Endothelial cell of umbilical vein (primary cell): ENCODE results near the gene CARD11. TPM values are rescaled to one million over a fixed set of nuclear protein-coding genes. Genes with fewer than 3 reads are reported as not detected.

Experiments used
- BruUV-seq: library from RNA; stranded (reverse); fragments of 400-500 nt; replicated peaks from 2 replicates; lab custom pipeline; 2021; lab: Mats Ljungman, UMichigan
- CTCF ChIA-PET: fragments of 300-600, 350-600 bp; sonication (Branson Sonifier 250); formaldehyde crosslinking; loops from one replicate; lab custom pipeline; 2021; ENCODE audit warnings: antibody characterized with exemption, inconsistent platforms; lab: Charles Lee
- POLR2A ChIA-PET: fragments of 300-600, 350-600 bp; sonication (Branson Sonifier 250); formaldehyde crosslinking; loops from one replicate; lab custom pipeline; 2021; ENCODE audit warnings: antibody characterized with exemption, inconsistent platforms; lab: Charles Lee
- DNase-seq: peaks from one replicate; pipeline ENCODE4 v3.0.0-alpha.2; 2011; ENCODE audit warnings: low read depth, low spot score
- FAIRE-seq: peaks from 2 replicates; lab custom pipeline; 2011; peaks lifted over from hg19 to GRCh38; lab: Jason Lieb, UNC
- H2AFZ ChIP-seq: 2 replicates; pipeline ENCODE4 v1.6.0; 2012; ENCODE audit warnings: low read depth, low read length, control low read depth, inconsistent platforms
- H3K27ac ChIP-seq: 2 replicates; pipeline ENCODE4 v1.5.1; 2011; ENCODE audit warnings: low read depth, mild to moderate bottlenecking, control low read depth, low read length, moderate library complexity; ENCODE audit not compliant: insufficient read depth
- H3K27me3 ChIP-seq, 2 experiments: 2 replicates each; pipeline versions ENCODE4 v1.6.0 to v1.6.1; 2011; ENCODE audit warnings: low read length in 2 of 2, mixed read lengths in 1 of 2; ENCODE audit not compliant: control insufficient read depth in 2 of 2, insufficient read depth in 2 of 2
- H3K36me3 ChIP-seq, 2 experiments: 2 replicates in 1 of 2; 3 replicates in 1 of 2; pipeline ENCODE4 v1.5.1; 2011; ENCODE audit warnings: low read length in 2 of 2, mild to moderate bottlenecking in 1 of 2, moderate library complexity in 1 of 2; ENCODE audit not compliant: control insufficient read depth in 2 of 2, insufficient read depth in 2 of 2; ENCODE audit errors: extremely low read depth in 1 of 2
- H3K4me1 ChIP-seq: 3 replicates; pipeline ENCODE4 v1.5.1; 2011; ENCODE audit warnings: mild to moderate bottlenecking, low read length; ENCODE audit not compliant: control insufficient read depth, insufficient read depth; ENCODE audit errors: extremely low read depth
- H3K4me2 ChIP-seq: 2 replicates; pipeline ENCODE4 v1.6.1; 2011; ENCODE audit warnings: low read length, control low read depth, mixed read lengths; ENCODE audit not compliant: insufficient read depth
- H3K4me3 ChIP-seq, 3 experiments: fragments of 200-600 bp in 1 of 3; sonication (generic), shearing (Covaris generic) in 1 of 3; replicated peaks in 1 of 3; 2 replicates each; pipeline ENCODE4 v1.5.1; 2011 to 2016; ENCODE audit warnings: control low read depth in 3 of 3, low read length in 3 of 3, mild to moderate bottlenecking in 2 of 3, inconsistent platforms in 1 of 3, low read depth in 1 of 3, moderate library complexity in 1 of 3; ENCODE audit not compliant: insufficient read depth in 1 of 3
- H3K79me2 ChIP-seq: 2 replicates; pipeline ENCODE4 v1.6.0; 2012; ENCODE audit warnings: low read length, inconsistent platforms; ENCODE audit not compliant: control insufficient read depth, insufficient read depth
- H3K9ac ChIP-seq: replicated peaks from 2 replicates; pipeline ENCODE3; 2011; ENCODE audit warnings: low read length, control low read depth; ENCODE audit not compliant: insufficient read depth; ENCODE audit errors: extremely low read depth
- H3K9me1 ChIP-seq: replicated peaks from 3 replicates; pipeline ENCODE4 v1.6.0; 2011; ENCODE audit warnings: mild to moderate bottlenecking, low read length; ENCODE audit not compliant: control insufficient read depth, insufficient read depth; ENCODE audit errors: extremely low read depth
- H3K9me3 ChIP-seq: replicated peaks from 2 replicates; pipeline ENCODE4 v1.5.1; 2012; ENCODE audit warnings: low read length, inconsistent platforms; ENCODE audit not compliant: control insufficient read depth, insufficient read depth
- H4K20me1 ChIP-seq: replicated peaks from 2 replicates; pipeline ENCODE3; 2011; ENCODE audit warnings: mild to moderate bottlenecking, low read length; ENCODE audit not compliant: control insufficient read depth, insufficient read depth; ENCODE audit errors: extremely low read depth
- CTCF ChIP-seq, 2 donors: IDR thresholded peaks; 1 replicate in 1 of 2; 2 replicates in 1 of 2; pipeline ENCODE4 v1.5.1; 2011; ENCODE audit warnings: low read length in 2 of 2, mild to moderate bottlenecking in 2 of 2, moderate library complexity in 2 of 2, control low read depth in 1 of 2, inconsistent platforms in 1 of 2, low read depth in 1 of 2; ENCODE audit not compliant: insufficient read depth in 1 of 2; ENCODE audit errors: extremely low read depth in 1 of 2
- EZH2 ChIP-seq: IDR thresholded peaks from 2 replicates; pipeline ENCODE4 v1.6.1; 2012; ENCODE audit warnings: borderline replicate concordance, low read depth, mild to moderate bottlenecking, moderate library complexity, low read length, inconsistent platforms; ENCODE audit not compliant: severe bottlenecking
- FOS ChIP-seq: IDR thresholded peaks from 2 replicates; pipeline ENCODE4 v1.6.1; 2011; ENCODE audit warnings: mild to moderate bottlenecking, low read length, moderate library complexity, borderline replicate concordance; ENCODE audit not compliant: insufficient read depth
- GATA2 ChIP-seq: IDR thresholded peaks from 2 replicates; pipeline ENCODE4 v1.7.0; 2011; ENCODE audit warnings: low read depth, mild to moderate bottlenecking, moderate library complexity, mixed read lengths, low read length; ENCODE audit not compliant: insufficient read length, insufficient read depth
- JUN ChIP-seq: IDR thresholded peaks from 2 replicates; pipeline ENCODE4 v1.6.1; 2011; ENCODE audit warnings: borderline replicate concordance, low read depth; ENCODE audit not compliant: insufficient read length, insufficient read depth
- MAX ChIP-seq: IDR thresholded peaks from 2 replicates; pipeline ENCODE4 v1.6.1; 2011; ENCODE audit not compliant: insufficient read depth, insufficient read length
- MYC ChIP-seq: IDR thresholded peaks from one replicate; pipeline ENCODE4 v1.6.1; 2011; ENCODE audit warnings: mild to moderate bottlenecking, low read depth, low read length
- POLR2A ChIP-seq: IDR thresholded peaks from 2 replicates; pipeline ENCODE4 v1.6.1; 2012; ENCODE audit warnings: low read depth, mild to moderate bottlenecking, control low read depth, low read length
- POLR2AphosphoS5 ChIP-seq: IDR thresholded peaks from 2 replicates; pipeline ENCODE4 v1.6.1; 2012; ENCODE audit warnings: low read depth, mild to moderate bottlenecking, control low read depth, low read length, moderate library complexity; ENCODE audit not compliant: insufficient read depth
- dilution Hi-C: fragments of 300-500 bp; cut with MboI; formaldehyde crosslinking; loops from one replicate; pipeline ENCODE4 v1.15.0; 2019; ENCODE audit warnings: low sequenced_read_pairs; ENCODE audit not compliant: extremely low pct_ligation_motif_present
- intact Hi-C: fragments of 100-400 bp; cut with micrococcal nuclease; formaldehyde crosslinking; loops from one replicate; pipeline ENCODE4 v1.10.0; 2022
- polyA plus RNA-seq, 4 experiments: library from polyadenylated mRNA; depleted of rRNA in 3 of 4; stranded (reverse) in 3 of 4; unstranded in 1 of 4; fragments of >200 nt; gene quantifications; 2 replicates each; pipeline versions ENCODE4 v1.2.1 to v1.2.3, GENCODE V29; 2011 to 2012; ENCODE audit warnings: missing spikeins in 1 of 4
- total RNA-seq: library from RNA; stranded (reverse); gene quantifications from 2 replicates; pipeline ENCODE4 v1.2.3, GENCODE V29; 2021

The CARD11 gene
- total and polyA plus RNA-seq, 2 donors (not counting 3 experiments of a cell fraction or from before 2014, with no cell fraction given): 20.4 to 41.8 TPM

GRCh38 chr7:2897023-2897422 is 146.6 kb downstream of the CARD11 start:
- H4K20me1 ChIP-seq: no peaks in the 10 kb centered on the region
- peaks cover 0 to 3% of the 10 kb centered on the region in 2 experiments for H3K27me3 ChIP-seq
- no peak overlapping the region for H3K4me2 ChIP-seq
- FAIRE-seq (no peak), DNase-seq (no peak)
- no peak overlapping the region for H3K9ac ChIP-seq
- no peak overlapping the region for H3K27ac ChIP-seq
- no peaks in the 10 kb centered on the region for H3K9me3 ChIP-seq
- no TSS peak for BruUV-seq
- no peak for TF ChIP-seq MAX
- TF ChIP-seq FOS: no peak
- no peak for TF ChIP-seq MYC
- no peak for TF ChIP-seq GATA2
- no peak for TF ChIP-seq POLR2A
- intact Hi-C loops: no loop called here
- ChIA-PET CTCF (no interaction called here), POLR2A (no interaction called here)
- no peak overlapping the region for H3K4me3 ChIP-seq
- no peaks in the 10 kb centered on the region for H3K4me1 ChIP-seq
- H3K36me3 ChIP-seq: no peaks in the 10 kb centered on the region
- H2AFZ ChIP-seq: no peak overlapping the region
- H3K9me1 ChIP-seq: no peaks in the 10 kb centered on the region
- dilution Hi-C loops: no loop called here
- no peaks in the 10 kb centered on the region for H3K79me2 ChIP-seq

- dilution Hi-C loops: no loop called here
- ChIA-PET POLR2A (no interaction called here), CTCF (no interaction called here)
Observed at GRCh38 chr7:2896131-2896530, 147.5 kb downstream of the CARD11 start.

More at GRCh38 chr7:2896131-2896530, 147.5 kb downstream of the CARD11 start:
- Histone ChIP-seq H4K20me1 (no peaks in the 10 kb centered on the region), H3K9me3 (no peaks in the 10 kb centered on the region), H3K27me3 (peaks cover 0 to 3% of the 10 kb centered on the region in 2 experiments), H3K4me1 (no peaks in the 10 kb centered on the region), H3K36me3 (no peaks in the 10 kb centered on the region), H3K4me3 (no peak overlapping the region), H3K9me1 (no peaks in the 10 kb centered on the region), H3K79me2 (no peaks in the 10 kb centered on the region), H2AFZ (no peak overlapping the region), H3K9ac (no peak overlapping the region), H3K27ac (no peak overlapping the region), H3K4me2 (no peak overlapping the region)
- TF ChIP-seq EZH2: no peak
- no peak for TF ChIP-seq MYC
- TF ChIP-seq GATA2: no peak
- TF ChIP-seq POLR2AphosphoS5: no peak
- no peak for TF ChIP-seq JUN
- TF ChIP-seq FOS: no peak
- no peak for TF ChIP-seq CTCF (IDR thresholded peaks at IDR 0.05; ENCODE audit: extremely low read depth in 1 of 2, insufficient read depth in 1 of 2, low read depth in 1 of 2, low read length in 2 of 2)
- no peak for TF ChIP-seq POLR2A
- TF ChIP-seq MAX: no peak
- no TSS peak for BruUV-seq
- DNase-seq: no peak
- no peak for FAIRE-seq
- intact Hi-C loops: no loop called here
